ENCODE data around the gene SELENOM.
"Not testable (repeated sequence)": the region's sequence is repeated elsewhere in the genome, so short reads cannot be mapped to it uniquely, and the experiment has no call there.

Gene SELENOM

DNA sequence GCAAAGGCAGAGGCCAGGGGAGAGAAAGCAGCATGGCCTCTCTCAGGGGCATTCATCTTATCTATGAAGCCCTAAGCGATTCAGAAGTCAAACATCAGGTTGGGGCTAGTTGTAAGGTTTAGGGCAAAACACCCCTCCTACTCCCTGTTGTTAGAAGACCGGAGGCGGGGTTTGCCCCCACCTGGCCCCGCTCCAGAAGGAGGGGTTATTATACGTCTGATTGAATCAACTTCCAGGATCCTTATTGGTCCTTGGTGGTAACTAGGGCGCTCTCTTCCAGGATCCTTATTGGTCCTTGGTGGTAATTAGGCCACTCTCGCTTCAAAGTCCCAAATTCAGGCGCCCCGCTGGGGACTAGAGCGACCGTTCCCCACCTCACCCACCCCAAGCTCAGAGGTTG is 38.4 kb downstream of the SELENOM start:
- H3K79me2 ChIP-seq, result no peaks in the 10 kb centered on the region
- H3K27ac ChIP-seq, result no peak overlapping the region
- H3K4me3 ChIP-seq (ENCODE audit: low read depth, low read length), result no peak overlapping the region
- H3K9me3 ChIP-seq (ENCODE audit: control insufficient read depth, low read length), result no peaks in the 10 kb centered on the region
- no peaks in the 10 kb centered on the region for H3K27me3 ChIP-seq (ENCODE audit: control insufficient read depth, insufficient read depth, low read length)
- TF ChIP-seq, protein P1, sequence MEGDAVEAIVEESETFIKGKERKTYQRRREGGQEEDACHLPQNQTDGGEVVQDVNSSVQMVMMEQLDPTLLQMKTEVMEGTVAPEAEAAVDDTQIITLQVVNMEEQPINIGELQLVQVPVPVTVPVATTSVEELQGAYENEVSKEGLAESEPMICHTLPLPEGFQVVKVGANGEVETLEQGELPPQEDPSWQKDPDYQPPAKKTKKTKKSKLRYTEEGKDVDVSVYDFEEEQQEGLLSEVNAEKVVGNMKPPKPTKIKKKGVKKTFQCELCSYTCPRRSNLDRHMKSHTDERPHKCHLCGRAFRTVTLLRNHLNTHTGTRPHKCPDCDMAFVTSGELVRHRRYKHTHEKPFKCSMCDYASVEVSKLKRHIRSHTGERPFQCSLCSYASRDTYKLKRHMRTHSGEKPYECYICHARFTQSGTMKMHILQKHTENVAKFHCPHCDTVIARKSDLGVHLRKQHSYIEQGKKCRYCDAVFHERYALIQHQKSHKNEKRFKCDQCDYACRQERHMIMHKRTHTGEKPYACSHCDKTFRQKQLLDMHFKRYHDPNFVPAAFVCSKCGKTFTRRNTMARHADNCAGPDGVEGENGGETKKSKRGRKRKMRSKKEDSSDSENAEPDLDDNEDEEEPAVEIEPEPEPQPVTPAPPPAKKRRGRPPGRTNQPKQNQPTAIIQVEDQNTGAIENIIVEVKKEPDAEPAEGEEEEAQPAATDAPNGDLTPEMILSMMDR (IDR thresholded peaks at IDR 0.05), result no peak
- H3K9ac ChIP-seq, result no peak overlapping the region
- H2AFZ ChIP-seq, result no peak overlapping the region
- H3K4me2 ChIP-seq (ENCODE audit: low read length), result no peak overlapping the region
- H3K4me1 ChIP-seq, result no peaks in the 10 kb centered on the region
- no peaks in the 10 kb centered on the region for H3K36me3 ChIP-seq (ENCODE audit: control insufficient read depth, insufficient read depth, low read length)

GRCh38 chr22:31064369-31064768 is 43.0 kb downstream of the SELENOM start:
- Histone ChIP-seq H3K9me3 (ENCODE audit: control insufficient read depth, low read length) (no peaks in the 10 kb centered on the region), H3K9ac (no peak overlapping the region), H3K4me1 (no peaks in the 10 kb centered on the region), H3K79me2 (no peaks in the 10 kb centered on the region), H2AFZ (no peak overlapping the region), H3K36me3 (ENCODE audit: control insufficient read depth, insufficient read depth, low read length) (no peaks in the 10 kb centered on the region), H3K27ac (no peak overlapping the region), H3K4me2 (ENCODE audit: low read length) (no peak overlapping the region), H3K4me3 (ENCODE audit: low read depth, low read length) (no peak overlapping the region), H3K27me3 (ENCODE audit: control insufficient read depth, insufficient read depth, low read length) (no peaks in the 10 kb centered on the region)
- TF ChIP-seq, protein P1 (IDR thresholded peaks at IDR 0.05), result no peak

- H3K4me3 ChIP-seq (ENCODE audit: low read depth, low read length), result no peak overlapping the region
- H3K9me3 ChIP-seq (ENCODE audit: control insufficient read depth, low read length), result no peaks in the 10 kb centered on the region
- no peak overlapping the region for H2AFZ ChIP-seq
- no peak overlapping the region for H3K27ac ChIP-seq
- H3K27me3 ChIP-seq (ENCODE audit: control insufficient read depth, insufficient read depth, low read length), result no peaks in the 10 kb centered on the region
- H3K36me3 ChIP-seq (ENCODE audit: control insufficient read depth, insufficient read depth, low read length), result no peaks in the 10 kb centered on the region
- TF ChIP-seq, protein P1 (IDR thresholded peaks at IDR 0.05), result no peak
- H3K9ac ChIP-seq, result no peak overlapping the region
- no peaks in the 10 kb centered on the region for H3K4me1 ChIP-seq
- no peak overlapping the region for H3K4me2 ChIP-seq (ENCODE audit: low read length)
- no peaks in the 10 kb centered on the region for H3K79me2 ChIP-seq
These were observed 44.7 kb downstream of the SELENOM start for GRCh38 chr22:31062566-31063230.

DNA sequence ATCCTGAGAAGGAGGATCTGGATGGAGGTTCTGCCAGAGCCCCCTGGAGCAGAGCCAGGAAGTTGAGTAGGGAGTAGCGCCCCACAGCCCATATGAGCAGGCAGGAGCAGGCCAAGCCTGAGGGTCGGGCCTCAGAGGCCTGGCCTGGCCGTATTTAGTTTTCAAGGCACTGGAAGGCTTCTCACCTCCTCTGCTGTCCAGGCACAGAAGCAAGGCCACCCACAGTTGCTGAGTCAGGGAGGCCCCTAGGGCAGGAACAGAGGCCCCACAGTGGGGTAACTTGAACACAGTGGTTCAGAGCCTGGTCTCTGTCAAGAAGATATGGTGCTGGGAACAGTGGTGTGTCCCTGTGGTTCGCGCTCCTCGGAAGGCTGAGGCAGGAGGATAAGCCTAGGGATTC is 47.7 kb downstream of the SELENOM start:
- H2AFZ ChIP-seq; H3K4me2 ChIP-seq (ENCODE audit: low read length); H3K27ac ChIP-seq; H3K9me3 ChIP-seq (ENCODE audit: control insufficient read depth, low read length); H3K4me3 ChIP-seq (ENCODE audit: low read depth, low read length); H3K9ac ChIP-seq; H3K36me3 ChIP-seq (ENCODE audit: control insufficient read depth, insufficient read depth, low read length); H3K79me2 ChIP-seq; H3K4me1 ChIP-seq; H3K27me3 ChIP-seq (ENCODE audit: control insufficient read depth, insufficient read depth, low read length): not testable (repeated sequence)

DNA sequence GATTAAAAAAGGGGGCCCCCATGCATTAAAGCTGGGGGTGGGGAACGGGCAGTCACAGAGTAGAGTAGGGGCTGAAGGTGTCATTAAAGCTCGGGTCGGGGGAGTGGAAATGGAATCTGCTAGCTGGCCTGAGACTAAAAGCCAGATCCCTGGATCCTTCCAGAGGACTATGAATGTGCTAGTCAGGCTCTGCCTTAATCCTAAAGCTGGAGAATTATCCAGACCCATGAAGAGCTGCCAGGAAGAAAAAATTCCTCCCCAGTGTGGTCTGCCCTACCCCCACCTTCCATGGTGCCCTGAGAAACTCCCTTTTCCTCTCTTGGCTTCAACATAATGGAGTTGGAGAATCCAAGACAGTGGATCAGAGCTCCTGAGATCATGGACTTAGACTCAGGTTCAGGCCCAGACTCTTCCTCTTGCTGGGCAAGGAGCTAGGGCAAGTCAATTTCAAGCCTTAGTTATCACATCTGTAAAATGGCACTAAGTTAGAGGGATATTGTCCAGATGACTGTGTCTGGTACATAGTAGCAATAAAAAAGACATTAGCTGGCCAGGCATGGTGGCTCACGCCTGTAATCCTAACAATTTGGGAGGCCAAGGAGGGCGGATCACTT is 50.3 kb downstream of the SELENOM start:
- no peaks in the 10 kb centered on the region for H3K4me1 ChIP-seq
- H3K27me3 ChIP-seq (ENCODE audit: control insufficient read depth, insufficient read depth, low read length), result no peaks in the 10 kb centered on the region
- no peak overlapping the region for H3K4me3 ChIP-seq (ENCODE audit: low read depth, low read length)
- no peaks in the 10 kb centered on the region for H3K36me3 ChIP-seq (ENCODE audit: control insufficient read depth, insufficient read depth, low read length)
- H3K27ac ChIP-seq, result no peak overlapping the region
- no peaks in the 10 kb centered on the region for H3K9me3 ChIP-seq (ENCODE audit: control insufficient read depth, low read length)
- H3K4me2 ChIP-seq (ENCODE audit: low read length), result no peak overlapping the region
- no peaks in the 10 kb centered on the region for H3K79me2 ChIP-seq
- TF ChIP-seq, protein P1 (IDR thresholded peaks at IDR 0.05), result no peak
- H2AFZ ChIP-seq, result no peak overlapping the region
- no peak overlapping the region for H3K9ac ChIP-seq

Data from parathyroid adenoma (tissue), 2 donors.